Gastrocnemius medialis (tissue), 4 donors: ENCODE data around the gene KCNG1.

Experiments
- POLR2A ChIP-seq, 2 donors: fragments of 450-650 bp; IDR thresholded peaks; one replicate each; pipeline ENCODE4 v1.6.1; 2017; ENCODE audit warnings: antibody characterized with exemption in 2 of 2, mild to moderate bottlenecking in 2 of 2, moderate library complexity in 2 of 2
- TF ChIP-seq, protein P1 (sequence below), 5 experiments: fragments of 450-650 bp in 3 of 5; fragments of 200-600 bp in 2 of 5; sonication (generic) in 2 of 5; IDR thresholded peaks in 4 of 5; conservative IDR thresholded peaks in 1 of 5; 1 replicate in 4 of 5; 2 replicates in 1 of 5; pipeline ENCODE4 v1.5.1; 2016 to 2019; ENCODE audit warnings: antibody characterized with exemption in 5 of 5, mild to moderate bottlenecking in 3 of 5, moderate library complexity in 3 of 5

DNA sequence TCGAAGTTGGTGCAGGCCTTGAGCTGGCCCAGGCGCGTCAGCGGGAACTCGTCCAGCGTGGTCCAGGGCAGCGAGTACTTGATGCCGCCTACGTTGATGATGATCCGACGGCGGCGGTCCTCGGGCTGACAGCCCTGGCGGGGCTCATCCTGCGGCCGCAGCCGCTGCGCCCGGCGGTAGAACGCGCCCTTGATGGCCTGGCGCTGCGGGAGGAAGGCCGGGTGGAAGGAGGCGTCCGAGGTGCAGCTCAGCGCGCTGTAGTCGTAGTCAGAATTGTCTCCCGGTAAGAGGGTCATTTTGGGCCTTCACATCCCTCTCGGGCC, 12.9 kb downstream of the KCNG1 start:
- no peak for TF ChIP-seq POLR2A (IDR thresholded peaks at IDR 0.05)
- TF ChIP-seq, protein P1, sequence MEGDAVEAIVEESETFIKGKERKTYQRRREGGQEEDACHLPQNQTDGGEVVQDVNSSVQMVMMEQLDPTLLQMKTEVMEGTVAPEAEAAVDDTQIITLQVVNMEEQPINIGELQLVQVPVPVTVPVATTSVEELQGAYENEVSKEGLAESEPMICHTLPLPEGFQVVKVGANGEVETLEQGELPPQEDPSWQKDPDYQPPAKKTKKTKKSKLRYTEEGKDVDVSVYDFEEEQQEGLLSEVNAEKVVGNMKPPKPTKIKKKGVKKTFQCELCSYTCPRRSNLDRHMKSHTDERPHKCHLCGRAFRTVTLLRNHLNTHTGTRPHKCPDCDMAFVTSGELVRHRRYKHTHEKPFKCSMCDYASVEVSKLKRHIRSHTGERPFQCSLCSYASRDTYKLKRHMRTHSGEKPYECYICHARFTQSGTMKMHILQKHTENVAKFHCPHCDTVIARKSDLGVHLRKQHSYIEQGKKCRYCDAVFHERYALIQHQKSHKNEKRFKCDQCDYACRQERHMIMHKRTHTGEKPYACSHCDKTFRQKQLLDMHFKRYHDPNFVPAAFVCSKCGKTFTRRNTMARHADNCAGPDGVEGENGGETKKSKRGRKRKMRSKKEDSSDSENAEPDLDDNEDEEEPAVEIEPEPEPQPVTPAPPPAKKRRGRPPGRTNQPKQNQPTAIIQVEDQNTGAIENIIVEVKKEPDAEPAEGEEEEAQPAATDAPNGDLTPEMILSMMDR (IDR thresholded peaks at IDR 0.05 in 4 of 5, conservative IDR thresholded peaks at IDR 0.05 in 1 of 5) = no peak
